AG09319 (cell line): ENCODE measurements around the gene NEDD4L.

Experiments
- DNase-seq: peaks from one replicate; pipeline ENCODE4 v3.0.0-alpha.2; 2010; ENCODE audit warnings: low read depth; ENCODE audit errors: extremely low read depth
- TF ChIP-seq, protein P1 (sequence below): IDR thresholded peaks from 2 replicates; pipeline ENCODE4 v1.5.1; 2011; ENCODE audit warnings: low read depth, mild to moderate bottlenecking, inconsistent platforms, low read length, moderate library complexity

NEDD4L gene

DNA sequence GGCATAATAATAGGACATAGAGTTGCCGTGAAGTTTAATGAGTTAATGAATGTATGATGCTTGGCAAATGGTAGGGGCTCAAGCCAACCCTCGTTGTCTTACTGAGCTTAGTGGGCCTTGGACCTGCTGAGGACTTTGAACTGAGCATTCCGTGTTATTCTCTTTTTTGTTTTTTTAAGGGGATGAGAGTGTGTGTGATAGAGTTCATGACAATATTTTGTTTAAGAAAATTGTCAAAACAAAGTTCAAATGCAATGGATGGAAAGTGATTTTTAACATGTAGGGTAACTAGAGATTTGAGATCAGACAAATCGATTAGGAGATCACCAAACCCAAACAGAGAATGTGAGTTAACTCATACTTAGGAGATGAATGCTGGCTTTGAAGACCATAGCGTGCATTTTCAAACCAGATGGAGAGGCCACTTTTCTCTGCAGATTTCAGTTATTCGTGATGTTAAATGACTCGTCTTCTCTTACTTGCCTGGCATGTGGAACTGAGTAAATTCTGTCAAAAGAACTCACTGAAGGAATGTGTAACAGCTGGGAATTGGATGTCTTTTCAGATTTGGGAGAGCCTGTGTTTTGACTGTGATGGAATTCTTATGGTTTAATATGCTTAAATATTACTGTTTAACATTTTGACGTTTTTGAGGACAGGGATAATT is 88.7 kb downstream of the NEDD4L start:
- TF ChIP-seq, protein P1, sequence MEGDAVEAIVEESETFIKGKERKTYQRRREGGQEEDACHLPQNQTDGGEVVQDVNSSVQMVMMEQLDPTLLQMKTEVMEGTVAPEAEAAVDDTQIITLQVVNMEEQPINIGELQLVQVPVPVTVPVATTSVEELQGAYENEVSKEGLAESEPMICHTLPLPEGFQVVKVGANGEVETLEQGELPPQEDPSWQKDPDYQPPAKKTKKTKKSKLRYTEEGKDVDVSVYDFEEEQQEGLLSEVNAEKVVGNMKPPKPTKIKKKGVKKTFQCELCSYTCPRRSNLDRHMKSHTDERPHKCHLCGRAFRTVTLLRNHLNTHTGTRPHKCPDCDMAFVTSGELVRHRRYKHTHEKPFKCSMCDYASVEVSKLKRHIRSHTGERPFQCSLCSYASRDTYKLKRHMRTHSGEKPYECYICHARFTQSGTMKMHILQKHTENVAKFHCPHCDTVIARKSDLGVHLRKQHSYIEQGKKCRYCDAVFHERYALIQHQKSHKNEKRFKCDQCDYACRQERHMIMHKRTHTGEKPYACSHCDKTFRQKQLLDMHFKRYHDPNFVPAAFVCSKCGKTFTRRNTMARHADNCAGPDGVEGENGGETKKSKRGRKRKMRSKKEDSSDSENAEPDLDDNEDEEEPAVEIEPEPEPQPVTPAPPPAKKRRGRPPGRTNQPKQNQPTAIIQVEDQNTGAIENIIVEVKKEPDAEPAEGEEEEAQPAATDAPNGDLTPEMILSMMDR: no peak
- DNase-seq: no peak

DNA sequence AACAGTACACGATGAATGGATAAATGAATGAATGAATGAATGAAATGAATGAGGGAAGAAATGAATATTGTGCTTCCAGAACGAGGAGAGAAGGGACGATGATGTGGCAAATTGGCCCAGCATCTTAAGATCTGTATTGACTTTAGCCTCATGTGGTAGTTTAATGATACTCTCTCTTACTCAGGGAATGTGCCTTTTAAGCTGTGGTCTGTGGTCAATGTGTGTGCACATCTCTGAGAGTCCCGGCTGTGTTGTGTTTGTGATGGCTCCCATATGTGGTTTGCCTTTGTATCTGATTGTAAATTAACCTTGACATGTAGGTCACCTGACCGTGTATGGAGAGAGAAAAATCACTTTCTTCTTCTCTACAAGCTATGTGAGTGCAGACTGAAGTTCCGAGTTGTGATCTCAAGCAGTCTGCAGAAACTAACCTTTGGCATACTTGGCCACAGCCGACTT is 91.2 kb downstream of the NEDD4L start:
- DNase-seq: peak; percentile 76
- TF ChIP-seq, protein P1: no peak

- DNase-seq: no peak
These were observed 91.8 kb downstream of the NEDD4L start for GRCh38 chr18:58135701-58136331.

GRCh38 chr18:58136879-58137278 is 92.9 kb downstream of the NEDD4L start:
- TF ChIP-seq, protein P1: no peak
- no peak for DNase-seq

More at GRCh38 chr18:58135701-58136331, 91.8 kb downstream of the NEDD4L start:
- TF ChIP-seq, protein P1: peak; percentile 73

DNA sequence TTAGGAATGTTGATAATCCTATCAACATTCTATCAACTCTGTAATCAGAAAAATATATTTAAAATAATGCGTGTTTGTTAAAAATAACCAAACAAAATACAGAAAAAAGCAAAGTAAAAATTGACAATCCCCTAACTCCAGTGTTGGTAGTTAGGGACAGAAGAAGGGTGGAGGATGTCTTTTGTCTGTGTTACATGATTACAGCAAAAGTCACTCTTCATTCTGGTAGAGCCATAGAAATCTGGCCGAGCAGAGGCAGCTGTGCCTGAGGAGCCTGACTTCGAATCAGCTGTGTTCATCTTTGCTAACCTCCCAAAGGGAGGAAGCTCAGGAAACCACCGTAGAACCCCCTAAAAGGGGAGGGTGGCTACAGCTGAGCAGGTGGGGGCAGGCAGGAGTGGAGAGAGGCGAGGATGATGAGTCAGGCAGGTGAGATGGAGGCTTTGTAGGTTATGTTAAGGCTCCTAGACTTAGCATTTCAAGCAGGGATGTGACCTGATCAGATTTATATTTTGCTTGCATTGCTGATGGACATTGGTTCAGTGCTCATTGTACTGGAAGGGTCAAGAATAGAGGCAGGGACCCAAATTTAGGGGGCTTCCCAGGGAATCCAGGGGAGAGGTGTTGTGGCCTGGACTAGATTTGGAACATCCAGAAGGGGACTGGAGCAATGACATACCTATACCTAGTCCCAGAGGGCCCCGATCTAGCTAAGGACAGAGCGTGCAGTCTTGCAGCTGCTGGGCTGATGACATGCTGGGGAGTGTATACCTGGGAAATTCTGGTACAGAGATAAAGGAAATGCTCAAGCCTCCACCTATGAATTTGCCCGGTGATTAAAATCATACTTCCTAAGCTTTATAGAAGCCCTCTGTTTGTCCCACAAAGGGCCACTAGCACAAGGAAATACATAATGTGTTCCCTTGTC is 95.7 kb downstream of the NEDD4L start:
- no peak for DNase-seq
- TF ChIP-seq, protein P1: no peak

DNA sequence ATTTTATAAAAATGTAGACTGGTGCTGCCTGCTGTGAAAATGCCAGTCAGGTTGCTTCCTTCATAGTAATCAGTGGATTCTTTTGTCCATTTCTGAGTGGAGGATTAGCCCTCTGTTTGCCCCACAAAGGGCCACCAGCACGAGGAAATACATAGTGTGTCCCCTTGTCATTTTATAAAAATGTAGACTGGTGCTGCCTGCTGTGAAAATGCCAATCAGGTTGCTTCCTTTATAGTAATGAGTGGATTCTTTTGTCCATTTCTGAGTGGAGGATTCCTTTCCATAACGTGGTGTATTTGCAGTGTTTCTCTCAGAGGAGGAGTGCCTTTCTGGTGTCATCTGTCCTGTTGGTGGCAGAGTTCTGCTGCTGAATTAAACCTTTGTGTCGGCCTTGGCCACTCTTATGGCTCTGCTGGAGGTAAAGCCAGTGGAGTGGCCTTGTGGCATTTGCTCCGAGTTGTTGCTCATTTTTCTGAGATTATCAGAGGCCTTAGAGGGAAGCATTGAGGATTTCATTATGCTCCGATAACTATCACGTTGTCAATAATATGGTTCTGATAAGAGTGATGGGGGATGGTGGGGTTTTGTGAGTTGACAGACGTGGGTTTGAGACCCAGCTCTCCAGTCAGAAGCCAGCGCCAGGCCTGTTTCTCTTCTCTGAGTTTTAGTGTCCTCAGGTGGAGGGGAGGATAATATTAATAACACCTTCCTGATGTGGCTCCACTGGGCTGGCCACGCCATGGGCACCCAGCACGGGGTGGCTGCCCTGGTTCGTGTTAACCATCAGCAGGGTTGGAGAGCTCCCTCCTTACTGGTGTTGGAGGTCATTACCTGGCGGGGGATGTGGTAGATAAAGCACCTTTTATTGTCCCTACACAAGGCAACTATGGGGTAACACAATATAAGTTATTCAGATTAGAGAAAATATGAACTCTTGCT is 96.6 kb downstream of the NEDD4L start:
- TF ChIP-seq, protein P1: no peak
- DNase-seq: no peak
